BE2C (cell line): ENCODE data around the gene TSKU.
A peak's percentile ranks its signal among the peaks of the same experiment; 100 is the strongest.

Experiments
- DNase-seq: peaks from one replicate; pipeline ENCODE4 v3.0.0-alpha.2; 2020
- H3K27me3 ChIP-seq: fragments of 250-450 bp; sonication (Bioruptor Pico); 2 replicates; pipeline ENCODE4 v1.5.1; 2020; ENCODE audit warnings: mild to moderate bottlenecking
- H3K36me3 ChIP-seq: fragments of 250-450 bp; sonication (Bioruptor Pico); 2 replicates; pipeline ENCODE4 v1.5.1; 2020; ENCODE audit warnings: mild to moderate bottlenecking
- H3K4me1 ChIP-seq: fragments of 250-450 bp; sonication (Bioruptor Pico); 2 replicates; pipeline ENCODE4 v1.5.1; 2020
- H3K4me3 ChIP-seq: 2 replicates; pipeline ENCODE4 v1.5.1; 2011; ENCODE audit warnings: low read depth, low read length
- H3K9me3 ChIP-seq: fragments of 250-450 bp; sonication (Bioruptor Pico); 2 replicates; pipeline ENCODE4 v1.5.1; 2020
- TF ChIP-seq, protein P1 (sequence below): IDR thresholded peaks from 2 replicates; pipeline ENCODE4 v1.5.1; 2012; ENCODE audit warnings: mild to moderate bottlenecking, low read depth, low read length

TSKU gene

DNA sequence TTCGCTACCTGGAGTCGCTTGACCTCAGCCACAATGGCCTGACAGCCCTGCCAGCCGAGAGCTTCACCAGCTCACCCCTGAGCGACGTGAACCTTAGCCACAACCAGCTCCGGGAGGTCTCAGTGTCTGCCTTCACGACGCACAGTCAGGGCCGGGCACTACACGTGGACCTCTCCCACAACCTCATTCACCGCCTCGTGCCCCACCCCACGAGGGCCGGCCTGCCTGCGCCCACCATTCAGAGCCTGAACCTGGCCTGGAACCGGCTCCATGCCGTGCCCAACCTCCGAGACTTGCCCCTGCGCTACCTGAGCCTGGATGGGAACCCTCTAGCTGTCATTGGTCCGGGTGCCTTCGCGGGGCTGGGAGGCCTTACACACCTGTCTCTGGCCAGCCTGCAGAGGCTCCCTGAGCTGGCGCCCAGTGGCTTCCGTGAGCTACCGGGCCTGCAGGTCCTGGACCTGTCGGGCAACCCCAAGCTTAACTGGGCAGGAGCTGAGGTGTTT lies 12.8 kb downstream of the TSKU start:
- H3K27me3 ChIP-seq = no peaks in the 10 kb centered on the region
- no peak overlapping the region for H3K4me3 ChIP-seq
- DNase-seq = no peak
- H3K9me3 ChIP-seq = no peaks in the 10 kb centered on the region
- H3K36me3 ChIP-seq = peaks cover 11% of the 10 kb centered on the region
- peaks cover 7% of the 10 kb centered on the region for H3K4me1 ChIP-seq
- TF ChIP-seq, protein P1, sequence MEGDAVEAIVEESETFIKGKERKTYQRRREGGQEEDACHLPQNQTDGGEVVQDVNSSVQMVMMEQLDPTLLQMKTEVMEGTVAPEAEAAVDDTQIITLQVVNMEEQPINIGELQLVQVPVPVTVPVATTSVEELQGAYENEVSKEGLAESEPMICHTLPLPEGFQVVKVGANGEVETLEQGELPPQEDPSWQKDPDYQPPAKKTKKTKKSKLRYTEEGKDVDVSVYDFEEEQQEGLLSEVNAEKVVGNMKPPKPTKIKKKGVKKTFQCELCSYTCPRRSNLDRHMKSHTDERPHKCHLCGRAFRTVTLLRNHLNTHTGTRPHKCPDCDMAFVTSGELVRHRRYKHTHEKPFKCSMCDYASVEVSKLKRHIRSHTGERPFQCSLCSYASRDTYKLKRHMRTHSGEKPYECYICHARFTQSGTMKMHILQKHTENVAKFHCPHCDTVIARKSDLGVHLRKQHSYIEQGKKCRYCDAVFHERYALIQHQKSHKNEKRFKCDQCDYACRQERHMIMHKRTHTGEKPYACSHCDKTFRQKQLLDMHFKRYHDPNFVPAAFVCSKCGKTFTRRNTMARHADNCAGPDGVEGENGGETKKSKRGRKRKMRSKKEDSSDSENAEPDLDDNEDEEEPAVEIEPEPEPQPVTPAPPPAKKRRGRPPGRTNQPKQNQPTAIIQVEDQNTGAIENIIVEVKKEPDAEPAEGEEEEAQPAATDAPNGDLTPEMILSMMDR = no peak

DNA sequence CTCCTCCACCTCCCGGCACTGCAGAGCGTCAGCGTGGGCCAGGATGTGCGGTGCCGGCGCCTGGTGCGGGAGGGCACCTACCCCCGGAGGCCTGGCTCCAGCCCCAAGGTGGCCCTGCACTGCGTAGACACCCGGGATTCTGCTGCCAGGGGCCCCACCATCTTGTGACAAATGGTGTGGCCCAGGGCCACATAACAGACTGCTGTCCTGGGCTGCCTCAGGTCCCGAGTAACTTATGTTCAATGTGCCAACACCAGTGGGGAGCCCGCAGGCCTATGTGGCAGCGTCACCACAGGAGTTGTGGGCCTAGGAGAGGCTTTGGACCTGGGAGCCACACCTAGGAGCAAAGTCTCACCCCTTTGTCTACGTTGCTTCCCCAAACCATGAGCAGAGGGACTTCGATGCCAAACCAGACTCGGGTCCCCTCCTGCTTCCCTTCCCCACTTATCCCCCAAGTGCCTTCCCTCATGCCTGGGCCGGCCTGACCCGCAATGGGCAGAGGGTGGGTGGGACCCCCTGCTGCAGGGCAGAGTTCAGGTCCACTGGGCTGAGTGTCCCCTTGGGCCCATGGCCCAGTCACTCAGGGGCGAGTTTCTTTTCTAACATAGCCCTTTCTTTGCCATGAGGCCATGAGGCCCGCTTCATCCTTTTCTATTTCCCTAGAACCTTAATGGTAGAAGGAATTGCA lies 13.5 kb downstream of the TSKU start:
- no peak overlapping the region for H3K4me3 ChIP-seq

DNA sequence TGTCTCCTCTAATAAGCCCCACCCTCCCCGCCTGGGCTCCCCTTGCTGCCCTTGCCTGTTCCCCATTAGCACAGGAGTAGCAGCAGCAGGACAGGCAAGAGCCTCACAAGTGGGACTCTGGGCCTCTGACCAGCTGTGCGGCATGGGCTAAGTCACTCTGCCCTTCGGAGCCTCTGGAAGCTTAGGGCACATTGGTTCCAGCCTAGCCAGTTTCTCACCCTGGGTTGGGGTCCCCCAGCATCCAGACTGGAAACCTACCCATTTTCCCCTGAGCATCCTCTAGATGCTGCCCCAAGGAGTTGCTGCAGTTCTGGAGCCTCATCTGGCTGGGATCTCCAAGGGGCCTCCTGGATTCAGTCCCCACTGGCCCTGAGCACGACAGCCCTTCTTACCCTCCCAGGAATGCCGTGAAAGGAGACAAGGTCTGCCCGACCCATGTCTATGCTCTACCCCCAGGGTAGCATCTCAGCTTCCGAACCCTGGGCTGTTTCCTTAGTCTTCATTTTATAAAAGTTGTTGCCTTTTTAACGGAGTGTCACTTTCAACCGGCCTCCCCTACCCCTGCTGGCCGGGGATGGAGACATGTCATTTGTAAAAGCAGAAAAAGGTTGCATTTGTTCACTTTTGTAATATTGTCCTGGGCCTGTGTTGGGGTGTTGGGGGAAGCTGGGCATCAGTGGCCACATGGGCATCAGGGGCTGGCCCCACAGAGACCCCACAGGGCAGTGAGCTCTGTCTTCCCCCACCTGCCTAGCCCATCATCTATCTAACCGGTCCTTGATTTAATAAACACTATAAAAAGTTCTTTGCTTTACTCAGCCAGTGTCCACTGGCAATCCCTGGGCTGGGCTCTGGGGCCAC lies 14.4 kb downstream of the TSKU start:
- TF ChIP-seq, protein P1 = no peak
- Histone ChIP-seq H3K9me3 (no peaks in the 10 kb centered on the region), H3K36me3 (peaks cover 11% of the 10 kb centered on the region), H3K4me1 (peaks cover 7% of the 10 kb centered on the region), H3K4me3 (no peak overlapping the region), H3K27me3 (no peaks in the 10 kb centered on the region)
- no peak for DNase-seq

More for the DNA sequence above, 13.5 kb downstream of the TSKU start:
- peaks cover 11% of the 10 kb centered on the region for H3K36me3 ChIP-seq
- no peaks in the 10 kb centered on the region for H3K27me3 ChIP-seq
- TF ChIP-seq, protein P1 = no peak
- DNase-seq = no peak
- peaks cover 7% of the 10 kb centered on the region for H3K4me1 ChIP-seq
- H3K9me3 ChIP-seq = no peaks in the 10 kb centered on the region

DNA sequence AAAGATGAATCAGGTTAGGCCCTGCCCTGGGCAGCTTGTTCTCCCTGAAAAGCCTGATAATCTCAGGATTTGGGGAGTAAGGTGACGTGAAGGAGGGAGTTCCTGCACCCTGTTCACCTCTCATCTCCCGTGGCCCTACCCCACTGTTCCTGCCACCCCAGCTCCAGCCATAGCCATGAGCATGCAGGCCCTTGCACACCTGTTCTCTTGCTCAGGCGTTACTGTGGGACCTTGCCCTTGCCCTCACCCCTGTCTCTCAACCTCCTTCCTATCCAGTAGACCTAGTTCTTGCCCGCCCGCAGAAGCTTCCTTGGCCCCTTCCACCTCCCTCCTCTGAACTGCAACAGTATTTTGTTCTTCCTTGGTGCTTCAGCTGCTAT lies 15.0 kb downstream of the TSKU start:
- Histone ChIP-seq H3K27me3 (no peaks in the 10 kb centered on the region), H3K4me1 (peaks cover 4% of the 10 kb centered on the region), H3K9me3 (no peaks in the 10 kb centered on the region), H3K4me3 (no peak overlapping the region), H3K36me3 (peaks cover 11% of the 10 kb centered on the region)
- no peak for DNase-seq
- TF ChIP-seq, protein P1 = no peak

DNA sequence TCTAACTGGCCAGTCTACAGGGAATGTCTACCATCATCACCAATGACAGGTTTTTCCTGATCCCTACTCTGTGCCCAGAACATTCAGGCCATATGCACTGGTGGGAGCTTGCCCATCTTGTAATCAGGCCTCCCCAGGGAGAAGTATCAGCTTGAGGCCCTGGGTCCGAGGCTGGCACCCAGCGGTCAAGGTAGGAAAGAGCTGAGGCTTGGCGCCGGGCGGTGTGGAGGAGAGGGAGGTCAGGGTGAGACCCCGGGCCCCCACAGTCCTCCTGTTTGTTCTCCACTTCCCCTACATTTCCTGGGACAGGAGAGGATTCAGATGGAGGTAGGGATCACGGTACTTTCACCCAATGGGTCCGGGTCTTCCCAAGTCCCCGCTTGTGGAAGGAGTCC lies 15.5 kb downstream of the TSKU start:
- peaks cover 4% of the 10 kb centered on the region for H3K4me1 ChIP-seq
- no peak for DNase-seq
- H3K4me3 ChIP-seq = peak overlapping the region; percentile 58

More for the DNA sequence above, 15.5 kb downstream of the TSKU start:
- H3K36me3 ChIP-seq = peaks cover 11% of the 10 kb centered on the region
- H3K27me3 ChIP-seq = no peaks in the 10 kb centered on the region
- TF ChIP-seq, protein P1 = no peak
- H3K9me3 ChIP-seq = no peaks in the 10 kb centered on the region
